HG02970 (cell line): ENCODE results near the gene DMBT1.
A peak's percentile ranks its signal among the peaks of the same experiment; 100 is the strongest.

Source experiments
- ATAC-seq: cut with Tn5 transposase; IDR thresholded peaks from one replicate; pipeline ENCODE4 v1.9.1; 2021; ENCODE audit warnings: mild to moderate bottlenecking, moderate library complexity, moderate number of reproducible peaks; ENCODE audit not compliant: unreplicated experiment, low FRiP score

Gene DMBT1

DNA sequence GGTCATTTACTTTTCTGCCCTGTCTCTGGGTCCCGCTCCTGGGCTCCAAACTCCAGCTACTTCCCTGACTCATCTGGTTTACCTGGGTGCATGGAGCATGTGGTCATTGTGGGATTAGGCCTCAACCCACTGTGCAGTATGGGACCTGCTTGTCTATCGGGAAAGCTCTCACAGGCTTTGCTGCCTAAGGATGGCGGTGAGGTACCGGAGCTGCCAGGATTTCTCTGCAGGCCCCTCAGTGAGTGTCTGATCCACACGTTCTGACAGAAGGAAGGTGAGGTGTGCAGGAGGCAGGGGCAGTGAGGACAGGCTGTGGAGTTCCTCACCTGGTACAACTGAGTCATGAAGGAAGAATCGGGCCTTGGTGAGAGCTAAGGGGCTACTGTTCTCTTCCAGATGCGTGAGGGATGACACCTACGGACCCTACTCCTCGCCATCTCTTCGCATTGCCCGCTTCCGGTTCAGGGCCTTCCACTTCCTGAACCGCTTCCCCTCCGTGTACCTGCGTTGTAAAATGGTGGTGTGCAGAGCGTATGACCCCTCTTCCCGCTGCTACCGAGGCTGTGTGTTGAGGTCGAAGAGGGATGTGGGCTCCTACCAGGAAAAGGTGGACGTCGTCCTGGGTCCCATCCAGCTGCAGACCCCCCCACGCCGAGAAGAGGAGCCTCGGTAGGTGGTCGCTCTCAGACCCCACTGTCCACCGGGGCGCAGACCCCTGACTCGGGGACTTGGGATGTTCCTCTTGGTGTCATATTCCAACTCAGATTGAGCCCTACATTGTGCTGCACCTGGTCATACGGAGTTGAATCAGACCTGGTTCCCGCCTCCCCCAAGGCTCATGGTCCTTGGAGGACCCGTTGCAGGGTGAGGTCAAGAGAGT lies 82.4 kb downstream of the DMBT1 start:
- ATAC-seq: no peak

DNA sequence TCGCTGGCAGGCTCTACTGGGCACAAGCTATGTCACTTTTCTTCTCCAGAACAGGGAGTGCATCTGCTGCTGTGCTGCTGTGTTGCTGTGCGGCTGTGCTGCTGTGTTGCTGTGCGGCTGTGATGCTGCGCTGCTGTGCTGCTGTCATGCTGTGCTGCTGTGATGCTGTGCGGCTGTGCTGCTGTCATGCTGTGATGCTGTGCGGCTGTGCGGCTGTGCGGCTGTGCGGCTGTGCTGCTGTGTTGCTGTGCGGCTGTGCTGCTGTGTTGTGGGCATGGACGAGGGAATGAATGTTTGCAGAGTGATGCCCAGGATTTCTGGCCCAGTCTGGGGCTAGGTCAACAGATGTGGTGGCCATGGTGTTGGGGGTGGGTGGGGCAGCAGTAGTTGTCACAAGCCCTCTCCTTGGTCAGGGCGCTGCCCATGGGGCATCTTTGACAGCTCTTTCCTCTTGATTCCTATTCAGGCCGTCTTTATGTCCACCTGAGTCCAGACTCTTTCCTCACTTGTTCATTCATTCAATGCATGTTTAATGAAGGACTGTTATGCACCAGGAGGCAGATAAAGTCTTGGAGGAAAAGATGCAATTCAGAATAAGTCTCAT lies 83.5 kb downstream of the DMBT1 start:
- ATAC-seq: no peak

- no peak for ATAC-seq
These were observed 86.2 kb downstream of the DMBT1 start for GRCh38 chr10:122646511-122647382.

- no peak for ATAC-seq
These were observed 86.9 kb downstream of the DMBT1 start for GRCh38 chr10:122647383-122647968.

- ATAC-seq: peak; percentile 58
These were observed 88.3 kb downstream of the DMBT1 start for GRCh38 chr10:122648599-122649428.

DNA sequence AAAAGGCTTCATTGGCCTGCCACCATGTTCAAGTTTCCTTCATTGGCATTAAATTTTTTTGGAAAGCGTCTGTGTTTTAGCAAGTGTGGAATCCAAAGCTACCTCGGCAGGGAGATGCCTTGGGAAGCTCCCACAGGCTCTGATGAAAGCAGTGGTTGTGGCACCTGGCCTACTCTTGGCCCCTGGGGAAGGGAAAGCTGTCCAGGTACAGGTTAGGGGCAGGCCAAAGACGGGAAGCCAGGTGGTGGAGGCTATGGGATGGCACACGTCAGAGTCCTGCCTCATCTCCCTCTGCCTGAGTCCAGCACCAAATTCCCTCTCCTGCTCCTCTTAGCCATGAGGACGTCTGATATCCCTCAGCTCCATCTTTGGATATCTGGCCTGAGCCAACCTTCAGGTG lies 89.3 kb downstream of the DMBT1 start:
- no peak for ATAC-seq

GRCh38 chr10:122650331-122650730 lies 89.8 kb downstream of the DMBT1 start:
- no peak for ATAC-seq

DNA sequence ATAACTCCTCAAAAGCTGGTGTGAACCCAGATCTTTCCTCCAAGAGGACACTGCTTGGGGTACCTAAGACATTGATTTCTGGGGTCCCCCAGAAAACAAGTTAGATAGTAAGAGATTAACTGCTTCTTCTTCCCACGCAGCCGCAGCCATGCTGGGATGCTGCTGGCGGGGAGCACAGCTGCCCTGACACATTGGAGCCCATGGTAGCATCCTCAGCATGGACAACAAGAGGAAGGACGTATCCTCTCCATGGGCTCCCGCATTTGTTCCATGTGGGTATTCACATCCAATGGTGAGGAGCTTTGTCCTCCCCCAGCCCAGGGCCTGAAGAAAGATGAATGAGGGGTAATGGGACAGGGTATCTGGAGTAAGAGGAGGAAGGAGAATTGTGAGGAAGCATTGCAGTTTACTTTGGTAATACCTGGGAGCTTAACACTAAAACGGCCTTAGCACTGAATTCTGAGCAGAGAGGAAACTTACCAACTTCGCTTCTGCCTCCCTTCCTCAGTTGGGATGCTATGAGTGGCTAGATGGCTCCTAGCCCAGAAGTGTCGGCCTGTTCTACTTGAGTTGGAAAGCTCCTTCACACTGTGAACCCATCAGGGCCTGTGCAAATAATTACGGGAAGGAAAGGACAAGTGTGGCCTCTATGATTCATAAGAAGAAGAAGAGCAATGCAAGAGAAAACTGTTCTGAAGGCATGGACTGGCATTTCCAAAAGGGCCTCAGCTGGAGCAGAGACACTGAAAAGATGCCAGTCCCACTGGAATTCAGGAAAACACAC lies 95.2 kb downstream of the DMBT1 start:
- no peak for ATAC-seq

DNA sequence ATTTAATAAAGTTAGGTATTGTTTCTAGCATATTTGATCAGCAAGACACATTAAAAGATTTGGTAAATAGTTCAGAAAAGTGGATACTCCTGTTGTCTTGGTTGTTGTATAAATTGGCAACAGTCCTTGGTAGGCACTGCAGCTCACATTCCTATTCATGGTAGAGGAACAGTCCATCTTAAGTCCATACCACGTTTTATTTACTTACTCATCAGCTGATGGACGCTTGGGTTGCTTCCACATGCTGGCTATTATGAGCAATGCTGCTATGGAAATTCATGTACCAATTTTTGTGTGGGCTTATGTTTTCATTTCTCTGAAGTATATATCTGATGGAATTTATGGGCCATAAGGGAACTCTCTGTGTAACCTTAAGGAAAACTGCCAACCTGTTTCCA lies 95.8 kb downstream of the DMBT1 start:
- no peak for ATAC-seq

DNA sequence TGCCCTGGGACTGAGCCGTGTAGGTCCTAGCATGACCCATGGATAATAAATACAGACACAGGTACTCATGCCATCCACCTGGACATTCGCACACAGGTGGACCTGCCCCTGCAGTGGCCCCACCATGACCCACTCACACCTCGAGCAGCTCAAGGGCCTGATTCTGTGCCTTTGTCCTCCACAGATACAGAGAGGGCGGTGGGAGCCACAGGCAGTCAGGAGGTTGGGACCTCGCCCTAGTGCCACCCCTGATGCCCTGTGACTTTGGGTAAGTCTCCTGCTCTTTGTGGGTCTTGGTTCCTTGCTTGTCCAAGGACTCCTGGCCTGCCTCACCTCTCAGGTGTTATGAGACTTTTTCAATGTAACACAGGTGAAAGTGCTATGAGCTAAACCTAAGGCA lies 96.2 kb downstream of the DMBT1 start:
- no peak for ATAC-seq

GRCh38 chr10:122657255-122657654 lies 96.7 kb downstream of the DMBT1 start:
- ATAC-seq: no peak

DNA sequence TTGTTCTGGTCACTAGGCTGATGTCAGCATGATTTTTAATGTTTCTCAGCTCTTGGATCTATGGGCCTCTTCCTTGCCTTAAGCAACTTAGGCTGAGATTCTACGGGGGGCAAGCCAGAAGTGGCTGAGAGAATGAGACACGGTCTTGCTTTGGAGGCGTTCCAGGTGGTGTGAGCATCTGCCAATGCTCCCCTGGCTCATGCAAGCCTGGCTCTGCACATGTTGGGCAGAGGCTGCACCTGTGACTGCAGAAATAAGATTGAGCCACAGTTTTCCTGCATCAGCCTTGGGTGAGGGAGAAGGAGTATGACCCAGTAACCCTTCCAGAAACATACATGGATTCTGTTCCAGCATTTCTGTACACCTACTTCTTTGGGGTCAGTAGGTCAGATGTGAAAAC lies 97.2 kb downstream of the DMBT1 start:
- ATAC-seq: no peak

GRCh38 chr10:122658356-122659049 lies 97.9 kb downstream of the DMBT1 start:
- no peak for ATAC-seq

- ATAC-seq: no peak
These were observed 98.6 kb downstream of the DMBT1 start for GRCh38 chr10:122659126-122659525.

DNA sequence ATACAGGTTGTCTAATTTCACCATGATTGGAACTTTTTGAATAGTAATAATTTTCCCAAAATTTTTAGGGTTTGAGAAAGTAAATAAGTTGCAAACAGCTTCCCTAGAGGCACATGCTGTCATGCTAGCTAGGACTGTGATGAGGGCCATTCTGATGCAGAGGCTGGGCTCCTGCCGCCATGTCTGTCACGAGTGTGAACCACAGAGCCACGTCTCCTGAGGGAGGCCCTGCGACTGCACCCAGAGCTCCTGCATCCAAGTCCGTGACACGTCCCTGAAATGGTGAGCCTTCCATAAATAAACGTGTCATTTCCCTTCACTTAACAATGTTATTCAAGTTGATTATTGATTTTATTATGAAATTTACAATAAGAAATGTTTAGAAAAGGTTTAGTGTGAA lies 99.1 kb downstream of the DMBT1 start:
- no peak for ATAC-seq

GRCh38 chr10:122660696-122661095 lies 100.1 kb downstream of the DMBT1 start:
- no peak for ATAC-seq

GRCh38 chr10:122662231-122662630 lies 101.7 kb downstream of the DMBT1 start:
- ATAC-seq: no peak

DNA sequence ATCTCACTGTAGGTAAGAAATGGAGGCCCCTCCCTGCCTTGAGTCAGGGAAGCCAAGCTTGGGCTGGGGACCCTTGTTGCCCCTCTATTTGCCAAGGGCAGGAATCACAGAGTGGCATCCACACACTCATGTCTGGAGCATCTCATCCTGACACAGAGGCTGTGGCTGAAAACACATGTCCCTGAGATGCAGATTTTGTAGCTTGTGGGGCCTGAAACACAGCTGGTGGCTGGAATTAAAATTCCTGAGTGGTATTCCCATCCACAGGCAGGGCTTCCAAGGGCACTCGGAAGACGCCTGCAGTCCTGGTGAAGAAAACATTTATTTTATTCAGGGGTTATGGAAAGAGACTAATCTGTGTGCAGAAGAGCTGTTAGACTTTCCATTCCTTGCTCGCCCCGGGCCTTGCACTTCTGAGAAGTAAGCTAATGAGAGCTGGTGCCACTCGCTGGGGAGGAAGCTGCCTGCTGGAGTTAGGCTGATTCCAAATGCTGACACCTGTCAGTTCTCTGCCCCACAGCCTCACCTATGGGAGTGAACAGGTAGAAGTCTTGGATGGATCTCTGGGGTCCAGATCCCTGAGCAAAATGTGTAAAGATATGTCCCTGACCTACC lies 103.1 kb downstream of the DMBT1 start:
- no peak for ATAC-seq
